Motor neuron (in vitro differentiated cells): Measurements from ENCODE around the gene FOXN3. TPM values are rescaled to one million over a fixed set of nuclear protein-coding genes. Genes with fewer than 3 reads are reported as not detected.

Experiments
- ATAC-seq, 8 experiments: fragments of 200-7000 bp; cut with Tn5 transposase; replicated peaks in 6 of 8; 2 replicates each; pipeline ENCODE4 v1.8.0; 2021; ENCODE audit warnings: mild to moderate bottlenecking in 8 of 8, moderate library complexity in 8 of 8
- H3K27ac ChIP-seq, 2 donors: fragments of 250-450 bp; sonication (Bioruptor Pico); 2 replicates each; pipeline ENCODE4 v1.9.0; 2021; ENCODE audit warnings: antibody characterized with exemption in 2 of 2, mild to moderate bottlenecking in 2 of 2, moderate library complexity in 1 of 2
- H3K4me1 ChIP-seq, 2 donors: fragments of 250-450 bp; sonication (Bioruptor Pico); replicated peaks in 1 of 2; 2 replicates each; pipeline ENCODE4 v1.6.1; 2021; ENCODE audit warnings: antibody characterized with exemption in 2 of 2, mild to moderate bottlenecking in 2 of 2, moderate library complexity in 1 of 2
- H3K4me3 ChIP-seq, 5 donors: fragments of 250-450 bp; sonication (Bioruptor Pico); 2 replicates each; pipeline ENCODE4 v1.9.0; 2021; ENCODE audit warnings: antibody characterized with exemption in 5 of 5, mild to moderate bottlenecking in 5 of 5, moderate library complexity in 4 of 5
- WGBS, 10 experiments: fragments of 450-650 bp; shearing (Covaris generic); methylation state at CpG; one replicate each; pipeline ENCODE4 v1.0.0; 2022; 5-methylcytosine and 5-hydroxymethylcytosine counted together
- in situ Hi-C, 9 experiments: fragments of 400-800 bp; cut with MboI; loops; one replicate each; pipeline ENCODE4 v1.15.0; 2021; ENCODE audit warnings: low sequenced_read_pairs in 9 of 9, low pct_unique_long_range_greater_than_20kb in 2 of 9; ENCODE audit not compliant: unreplicated experiment in 9 of 9
- total RNA-seq, 8 experiments: library from RNA; unstranded; fragments of 300-600 nt; gene quantifications; 2 replicates each; pipeline versions ENCODE4 v1.2.3 to v1.2.4, GENCODE V29; 2022

FOXN3 gene
- total RNA-seq, 8 experiments from 2014 or later, result 20.2 to 75.8 (median 26.8) TPM

DNA sequence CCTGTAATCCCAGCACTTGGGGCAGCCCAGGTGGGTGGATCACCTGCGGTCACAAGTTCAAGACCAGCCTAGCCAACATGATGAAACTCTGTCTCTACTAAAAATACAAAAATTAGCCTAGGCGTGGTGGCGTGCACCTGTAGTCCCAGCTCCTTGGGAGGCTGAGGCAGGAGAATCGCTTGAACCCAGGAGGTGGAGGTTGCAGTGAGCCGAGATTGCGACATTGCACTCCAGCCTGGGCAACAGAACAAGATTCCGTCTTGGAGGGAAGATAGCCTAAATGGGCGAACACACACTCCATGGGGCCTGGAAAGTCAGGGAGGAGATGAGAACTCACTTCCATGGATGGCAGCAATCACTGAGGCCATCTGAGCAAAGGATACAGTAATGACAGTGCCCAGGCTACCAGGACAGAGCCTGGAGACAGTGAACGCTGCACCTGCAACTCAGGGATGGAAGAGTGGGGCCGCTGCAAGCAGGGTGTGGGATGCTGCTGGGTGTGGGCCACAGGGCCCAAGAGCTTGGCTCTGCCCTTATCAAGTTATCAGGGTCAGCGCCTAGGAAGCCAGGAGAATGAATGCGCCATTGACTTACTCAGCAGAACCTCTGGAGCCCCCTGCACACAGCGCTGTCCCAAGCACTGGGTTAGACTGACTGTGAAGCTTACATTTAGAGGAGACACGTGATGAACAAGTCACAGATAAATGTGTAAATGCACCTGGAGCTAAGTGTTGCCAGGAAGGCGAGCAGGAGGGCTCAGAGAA lies 28.9 kb downstream of the FOXN3 start:
- Histone ChIP-seq H3K4me3 (no peak overlapping the region), H3K4me1 (peaks cover 15 to 33% of the 10 kb centered on the region in 2 donors), H3K27ac (no peak overlapping the region)
- in situ Hi-C loops, result loop anchor here in 1 of 9 experiments (25.0 kb wide), 1 partner anchor 351 kb away; no protein-coding TSS in a partner anchor
- no peak for ATAC-seq
- 60 to 100% (median 93%) methylated on average over 1 to 13 of the region's 15 CpGs; no CpG with 5 or more reads in 2 of the 10 experiments for WGBS, 10 experiments

GRCh38 chr14:89386212-89386886 lies 30.7 kb downstream of the FOXN3 start:
- Histone ChIP-seq H3K27ac (no peak overlapping the region), H3K4me3 (no peak overlapping the region), H3K4me1 (peaks cover 8 to 21% of the 10 kb centered on the region in 2 donors)
- WGBS, 10 experiments, result 50 to 100% (median 72%) methylated on average over 1 to 8 of the region's 9 CpGs; no CpG with 5 or more reads in 1 of the 10 experiments
- ATAC-seq, result peak in 7 of 8 experiments; percentile 45 to 97 (median 87)
- in situ Hi-C loops, result loop anchor here in 1 of 9 experiments (25.0 kb wide), 1 partner anchor 349 kb away; no protein-coding TSS in a partner anchor

DNA sequence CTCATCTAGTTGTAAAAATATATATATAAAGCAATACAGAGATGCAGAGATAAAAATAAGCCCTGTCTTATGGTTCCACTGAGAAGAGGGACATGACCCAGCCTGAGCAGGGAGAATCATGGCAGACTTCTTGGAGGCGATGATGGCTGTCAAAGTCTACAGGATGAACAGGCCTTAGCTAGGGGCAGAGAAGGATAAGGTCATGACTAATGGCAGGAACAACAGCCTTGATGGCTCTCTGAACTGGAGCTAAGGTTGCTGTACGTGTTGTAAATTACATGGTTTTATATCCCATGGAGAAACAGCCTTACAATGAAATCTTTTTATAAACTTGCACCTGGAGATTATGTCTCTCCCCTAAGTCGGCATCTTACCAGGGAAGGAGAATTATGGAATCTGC lies 32.4 kb downstream of the FOXN3 start:
- in situ Hi-C loops, result loop anchor here in 1 of 9 experiments (25.0 kb wide), 1 partner anchor 347 kb away; no protein-coding TSS in a partner anchor
- peaks cover 8 to 11% of the 10 kb centered on the region in 2 donors for H3K4me1 ChIP-seq
- H3K4me3 ChIP-seq, result no peak overlapping the region
- ATAC-seq, result no peak
- no peak overlapping the region for H3K27ac ChIP-seq
- WGBS, 10 experiments, result 86 to 100% (median 100%) methylated on average over 1 to 3 of the region's 3 CpGs

- WGBS, 10 experiments, result 90 to 100% (median 100%) methylated on average over 1 to 2 of the region's 3 CpGs; no CpG with 5 or more reads in 7 of the 10 experiments
- Histone ChIP-seq H3K27ac (no peak overlapping the region), H3K4me1 (peaks cover 4 to 11% of the 10 kb centered on the region in 2 donors), H3K4me3 (no peak overlapping the region)
- no peak for ATAC-seq
- in situ Hi-C loops, result loop anchor here in 1 of 9 experiments (25.0 kb wide), 1 partner anchor 347 kb away; no protein-coding TSS in a partner anchor
Observed at GRCh38 chr14:89384023-89384422, 33.0 kb downstream of the FOXN3 start.

- Histone ChIP-seq H3K27ac (no peak overlapping the region), H3K4me1 (peaks cover 4 to 6% of the 10 kb centered on the region in 2 donors), H3K4me3 (no peak overlapping the region)
- in situ Hi-C loops, result loop anchor here in 1 of 9 experiments (25.0 kb wide), 1 partner anchor 346 kb away; no protein-coding TSS in a partner anchor
- ATAC-seq, result no peak
- 56 to 100% (median 91%) methylated on average over 2 to 13 of the region's 14 CpGs for WGBS, 10 experiments
Observed at GRCh38 chr14:89382901-89383845, 33.9 kb downstream of the FOXN3 start.

GRCh38 chr14:89382487-89382886 lies 34.5 kb downstream of the FOXN3 start:
- H3K27ac ChIP-seq, result no peak overlapping the region
- ATAC-seq, result no peak

DNA sequence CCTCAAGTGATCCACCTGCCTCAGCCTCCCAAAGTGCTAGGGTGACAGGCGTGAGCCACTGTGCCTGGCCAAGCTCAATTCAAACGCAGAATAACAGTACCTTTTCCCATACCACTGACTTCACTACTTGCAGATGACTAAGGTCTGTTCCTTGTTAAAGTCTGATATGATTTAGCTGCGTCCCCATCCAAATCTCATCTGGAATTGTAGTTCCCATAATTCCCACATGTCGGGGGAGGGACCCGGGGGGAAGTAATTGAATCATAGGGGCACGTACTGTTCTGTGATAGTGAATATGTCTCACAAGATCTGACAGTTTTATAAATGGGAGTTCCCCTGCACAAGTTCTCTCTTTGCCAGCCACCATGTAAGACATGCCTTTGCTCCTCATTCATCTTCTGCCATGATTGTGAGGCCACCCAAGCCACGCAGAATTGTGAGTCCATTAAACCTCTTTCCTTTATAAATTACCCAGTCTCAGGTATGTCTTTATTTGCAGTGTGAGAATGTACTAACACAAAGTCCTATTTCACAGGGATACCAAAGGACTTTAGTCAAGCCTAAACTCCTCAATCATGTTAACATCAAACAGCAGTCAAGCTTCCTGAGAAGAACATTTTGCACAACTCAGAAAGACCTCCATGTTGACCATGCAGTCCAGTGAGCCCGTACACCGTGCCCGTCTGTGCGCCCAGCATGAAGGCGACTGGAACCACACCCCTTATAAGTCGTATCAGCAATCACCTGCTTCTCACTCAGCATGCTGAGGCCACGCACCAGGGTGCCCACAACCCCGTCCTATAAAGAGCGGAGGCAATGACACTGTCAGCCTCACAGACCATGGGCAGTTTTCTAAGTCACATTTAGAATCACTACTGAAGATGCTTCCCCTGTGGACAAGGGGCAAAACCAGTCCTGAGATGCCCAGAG lies 36.9 kb downstream of the FOXN3 start:
- in situ Hi-C loops, result loop anchor here in 1 of 9 experiments (25.0 kb wide), 1 partner anchor 343 kb away; no protein-coding TSS in a partner anchor
- 77 to 100% (median 91%) methylated on average over 1 to 7 of the region's 16 CpGs; no CpG with 5 or more reads in 4 of the 10 experiments for WGBS, 10 experiments
- H3K27ac ChIP-seq, result no peak overlapping the region

More at GRCh38 chr14:89382487-89382886, 34.5 kb downstream of the FOXN3 start:
- no peak overlapping the region for H3K4me3 ChIP-seq
- peaks cover 4 to 6% of the 10 kb centered on the region in 2 donors for H3K4me1 ChIP-seq
- in situ Hi-C loops, result loop anchor here in 1 of 9 experiments (25.0 kb wide), 1 partner anchor 345 kb away; no protein-coding TSS in a partner anchor
- WGBS, 10 experiments, result 80 to 100% (median 93%) methylated on average over 1 to 3 of the region's 5 CpGs; no CpG with 5 or more reads in 3 of the 10 experiments

DNA sequence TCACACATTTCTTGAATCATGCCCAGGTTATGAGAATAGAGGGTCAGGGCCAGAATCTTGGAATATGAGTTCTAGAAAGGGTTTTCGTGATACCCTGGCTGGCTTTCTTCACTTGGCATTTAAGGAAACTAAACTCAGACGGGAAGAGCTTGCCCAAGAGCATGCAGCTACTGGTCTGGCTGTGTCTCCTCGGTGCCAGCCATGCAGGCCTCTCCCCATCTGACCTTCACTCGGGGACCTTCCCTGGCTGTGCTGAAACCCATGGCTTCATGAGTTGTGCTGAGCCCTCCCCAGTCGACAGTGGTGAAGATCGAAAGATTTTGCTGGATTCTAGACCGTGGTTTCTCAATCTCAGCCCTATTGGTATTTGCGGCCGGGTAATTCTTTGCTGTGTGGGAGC lies 38.0 kb downstream of the FOXN3 start:
- no peak overlapping the region for H3K27ac ChIP-seq
- ATAC-seq, result no peak
- in situ Hi-C loops, result loop anchor here in 1 of 9 experiments (25.0 kb wide), 1 partner anchor 342 kb away; no protein-coding TSS in a partner anchor
- WGBS, 10 experiments, result 60 to 100% (median 97%) methylated on average over 2 to 5 of the region's 9 CpGs; no CpG with 5 or more reads in 5 of the 10 experiments
- H3K4me1 ChIP-seq, result no peaks in the 10 kb centered on the region
- no peak overlapping the region for H3K4me3 ChIP-seq

More for the DNA sequence above, 36.9 kb downstream of the FOXN3 start:
- H3K4me1 ChIP-seq, result no peaks in the 10 kb centered on the region
- H3K4me3 ChIP-seq, result no peak overlapping the region
- ATAC-seq, result no peak

DNA sequence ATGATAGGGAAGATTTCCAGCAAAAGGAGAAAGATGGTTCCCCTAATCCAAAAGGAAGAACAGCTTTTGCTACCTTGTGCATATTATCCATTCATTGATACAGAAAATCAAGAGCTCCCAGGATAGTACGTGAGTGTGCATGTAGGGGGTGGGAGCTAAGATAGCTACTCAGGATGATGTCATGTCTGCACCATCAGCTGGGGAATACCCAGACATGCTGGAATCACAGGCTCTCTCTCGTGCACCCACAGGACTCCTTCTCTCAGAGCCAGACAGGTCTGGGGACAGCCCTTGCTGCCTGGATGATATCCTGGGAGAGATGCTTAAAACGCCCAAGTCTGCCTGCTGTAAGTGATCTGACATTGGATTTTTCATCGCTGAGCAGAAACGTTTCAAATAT lies 38.9 kb downstream of the FOXN3 start:
- 20 to 100% (median 89%) methylated on average over 1 to 4 of the region's 5 CpGs for WGBS, 10 experiments
- in situ Hi-C loops, result loop anchor here in 1 of 9 experiments (25.0 kb wide), 1 partner anchor 341 kb away; no protein-coding TSS in a partner anchor
- Histone ChIP-seq H3K4me1 (no peaks in the 10 kb centered on the region), H3K4me3 (no peak overlapping the region), H3K27ac (no peak overlapping the region)
- peak; percentile 17 to 80 (median 72) for ATAC-seq

- H3K27ac ChIP-seq, result no peak overlapping the region
- no peaks in the 10 kb centered on the region for H3K4me1 ChIP-seq
- in situ Hi-C loops, result loop anchor here in 1 of 9 experiments (25.0 kb wide), 1 partner anchor 340 kb away; no protein-coding TSS in a partner anchor
- ATAC-seq, result no peak
- no peak overlapping the region for H3K4me3 ChIP-seq
- WGBS, 10 experiments, result 89 to 100% (median 93%) methylated on average over 3 of the region's 3 CpGs; no CpG with 5 or more reads in 4 of the 10 experiments
Observed at GRCh38 chr14:89377544-89377943, 39.5 kb downstream of the FOXN3 start.

GRCh38 chr14:89374908-89375307 lies 42.1 kb downstream of the FOXN3 start:
- 30 to 100% (median 86%) methylated on average over 2 to 3 of the region's 3 CpGs for WGBS, 10 experiments
- Histone ChIP-seq H3K4me1 (peaks cover 0 to 10% of the 10 kb centered on the region in 2 donors), H3K4me3 (no peak overlapping the region), H3K27ac (no peak overlapping the region)
- in situ Hi-C loops, result loop anchor here in 2 of 9 experiments (25.0 kb wide), 1 partner anchor 338 kb away; no protein-coding TSS in a partner anchor
- ATAC-seq, result no peak
